KMS-11 (cell line): Measurements from ENCODE around the gene NOP9.

Experiments used
- H2AFZ ChIP-seq: fragments of 200-600 bp; sonication (generic); 2 replicates; pipeline ENCODE4 v1.6.1; 2016; ENCODE audit warnings: antibody characterized with exemption, mixed run types, low read depth
- H3K27ac ChIP-seq: fragments of 200-600 bp; sonication (generic); 2 replicates; pipeline ENCODE4 v1.6.1; 2016; ENCODE audit warnings: mild to moderate bottlenecking, mixed run types
- H3K27me3 ChIP-seq: fragments of 200-600 bp; sonication (generic); 2 replicates; pipeline ENCODE4 v1.6.1; 2017; ENCODE audit warnings: mild to moderate bottlenecking, low read depth, mixed run types, moderate library complexity; ENCODE audit not compliant: insufficient read depth
- H3K36me3 ChIP-seq: fragments of 200-600 bp; sonication (generic); 2 replicates; pipeline ENCODE4 v1.6.1; 2017; ENCODE audit warnings: mild to moderate bottlenecking, mixed run types; ENCODE audit not compliant: insufficient read depth
- H3K4me1 ChIP-seq: fragments of 200-600 bp; sonication (generic); 2 replicates; pipeline ENCODE4 v1.6.1; 2016; ENCODE audit warnings: mild to moderate bottlenecking, low read depth, mixed run types; ENCODE audit not compliant: poor library complexity, severe bottlenecking
- H3K4me2 ChIP-seq: fragments of 200-600 bp; sonication (generic); 2 replicates; pipeline ENCODE4 v1.7.0; 2016; ENCODE audit warnings: mild to moderate bottlenecking, mixed run types
- H3K4me3 ChIP-seq: fragments of 200-600 bp; sonication (generic); IDR thresholded peaks from 2 replicates; pipeline ENCODE4 v1.6.1; 2017; ENCODE audit warnings: low read depth, low read length, mixed read lengths; ENCODE audit not compliant: insufficient read depth
- H3K79me2 ChIP-seq: fragments of 200-600 bp; sonication (generic); 2 replicates; pipeline ENCODE4 v1.6.1; 2016; ENCODE audit warnings: low read depth, mixed run types; ENCODE audit not compliant: insufficient read depth
- H3K9ac ChIP-seq: fragments of 200-600 bp; sonication (generic); 2 replicates; pipeline ENCODE4 v1.6.1; 2016; ENCODE audit warnings: mild to moderate bottlenecking, mixed run types
- H4K20me1 ChIP-seq: fragments of 200-600 bp; sonication (generic); 2 replicates; pipeline ENCODE4 v1.6.1; 2016; ENCODE audit warnings: mild to moderate bottlenecking, mixed run types; ENCODE audit not compliant: insufficient read depth
- TF ChIP-seq, protein P1 (sequence below): fragments of 200-600 bp; sonication (generic); conservative IDR thresholded peaks from 2 replicates; pipeline ENCODE4 v1.6.1; 2017; ENCODE audit warnings: low read depth, mild to moderate bottlenecking, antibody characterized with exemption, low read length, moderate library complexity, mixed read lengths

NOP9 gene

DNA sequence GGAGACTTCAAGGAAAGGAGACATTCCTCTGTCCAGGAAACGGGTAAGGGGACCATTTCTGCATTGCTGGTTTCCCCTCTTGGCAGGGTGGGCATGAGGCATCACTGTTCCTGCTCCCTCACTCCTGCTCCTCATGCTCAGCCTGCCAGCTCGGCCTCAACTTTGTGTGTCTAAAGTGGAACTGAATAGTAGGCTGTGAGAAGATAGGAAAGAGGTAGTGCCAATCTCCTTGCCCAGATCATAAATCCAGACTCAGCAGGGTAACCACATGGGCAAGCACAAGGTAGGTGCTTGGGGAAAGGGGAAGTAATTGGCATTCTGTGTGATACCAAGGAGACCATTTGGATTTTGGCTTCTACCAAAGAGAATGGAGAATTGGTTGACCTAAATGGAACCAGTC is 14.3 kb downstream of the NOP9 start:
- peaks cover 25% of the 10 kb centered on the region for H3K4me1 ChIP-seq
- no peak overlapping the region for H3K27ac ChIP-seq
- TF ChIP-seq, protein P1, sequence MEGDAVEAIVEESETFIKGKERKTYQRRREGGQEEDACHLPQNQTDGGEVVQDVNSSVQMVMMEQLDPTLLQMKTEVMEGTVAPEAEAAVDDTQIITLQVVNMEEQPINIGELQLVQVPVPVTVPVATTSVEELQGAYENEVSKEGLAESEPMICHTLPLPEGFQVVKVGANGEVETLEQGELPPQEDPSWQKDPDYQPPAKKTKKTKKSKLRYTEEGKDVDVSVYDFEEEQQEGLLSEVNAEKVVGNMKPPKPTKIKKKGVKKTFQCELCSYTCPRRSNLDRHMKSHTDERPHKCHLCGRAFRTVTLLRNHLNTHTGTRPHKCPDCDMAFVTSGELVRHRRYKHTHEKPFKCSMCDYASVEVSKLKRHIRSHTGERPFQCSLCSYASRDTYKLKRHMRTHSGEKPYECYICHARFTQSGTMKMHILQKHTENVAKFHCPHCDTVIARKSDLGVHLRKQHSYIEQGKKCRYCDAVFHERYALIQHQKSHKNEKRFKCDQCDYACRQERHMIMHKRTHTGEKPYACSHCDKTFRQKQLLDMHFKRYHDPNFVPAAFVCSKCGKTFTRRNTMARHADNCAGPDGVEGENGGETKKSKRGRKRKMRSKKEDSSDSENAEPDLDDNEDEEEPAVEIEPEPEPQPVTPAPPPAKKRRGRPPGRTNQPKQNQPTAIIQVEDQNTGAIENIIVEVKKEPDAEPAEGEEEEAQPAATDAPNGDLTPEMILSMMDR = no peak
- H3K36me3 ChIP-seq = no peaks in the 10 kb centered on the region
- no peak overlapping the region for H2AFZ ChIP-seq
- H3K27me3 ChIP-seq = no peaks in the 10 kb centered on the region
- H3K9ac ChIP-seq = no peak overlapping the region
- H3K79me2 ChIP-seq = peaks cover 9% of the 10 kb centered on the region; the same call in 1 of the 2 replicates
- no peaks in the 10 kb centered on the region for H4K20me1 ChIP-seq
- no peak overlapping the region for H3K4me3 ChIP-seq
- no peak overlapping the region for H3K4me2 ChIP-seq

DNA sequence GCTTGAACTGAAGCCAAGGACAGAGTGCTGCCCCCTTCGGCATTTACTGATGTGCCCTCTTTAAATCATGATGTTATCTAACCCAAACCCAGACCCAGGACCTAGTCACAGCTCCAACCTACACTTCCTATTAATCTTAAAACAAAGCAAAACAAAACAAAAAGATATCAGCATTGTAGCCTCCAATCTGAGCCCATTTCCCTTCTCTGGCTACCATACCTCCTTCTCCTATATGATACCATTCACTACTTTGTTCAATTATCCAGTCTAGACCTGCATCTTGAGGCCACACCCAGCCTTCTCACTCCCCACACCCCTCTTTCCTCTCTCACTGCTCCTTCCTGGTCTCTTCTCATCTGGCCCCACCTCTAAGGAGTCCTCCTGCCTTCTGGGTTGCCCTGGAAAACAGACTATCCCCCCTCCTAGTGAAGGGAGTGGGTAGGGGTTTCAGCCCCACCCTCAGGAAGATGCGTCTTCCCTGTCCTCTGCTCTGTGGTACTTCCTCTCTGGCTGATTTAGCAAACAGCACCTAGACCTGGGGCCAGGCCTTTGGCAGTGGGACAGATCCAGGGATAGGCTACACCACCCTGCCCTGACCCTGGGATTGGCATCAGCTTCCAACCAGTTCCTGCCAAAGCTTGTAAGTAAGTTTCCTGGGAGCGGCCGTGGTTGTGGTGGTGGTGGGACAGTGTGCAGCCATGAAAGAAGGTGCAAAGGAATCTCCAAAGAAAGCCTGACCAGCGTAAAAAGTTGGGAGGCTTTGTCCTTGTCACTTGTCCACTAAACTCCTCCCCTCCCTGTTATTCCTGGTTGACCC is 14.9 kb downstream of the NOP9 start:
- Histone ChIP-seq H3K27me3 (no peaks in the 10 kb centered on the region), H3K4me2 (no peak overlapping the region), H3K79me2 (peaks cover 9% of the 10 kb centered on the region; the same call in 1 of the 2 replicates), H3K4me1 (peaks cover 18% of the 10 kb centered on the region), H3K9ac (no peak overlapping the region), H4K20me1 (no peaks in the 10 kb centered on the region), H3K4me3 (no peak overlapping the region), H3K36me3 (no peaks in the 10 kb centered on the region), H2AFZ (no peak overlapping the region), H3K27ac (no peak overlapping the region)
- TF ChIP-seq, protein P1 = no peak

DNA sequence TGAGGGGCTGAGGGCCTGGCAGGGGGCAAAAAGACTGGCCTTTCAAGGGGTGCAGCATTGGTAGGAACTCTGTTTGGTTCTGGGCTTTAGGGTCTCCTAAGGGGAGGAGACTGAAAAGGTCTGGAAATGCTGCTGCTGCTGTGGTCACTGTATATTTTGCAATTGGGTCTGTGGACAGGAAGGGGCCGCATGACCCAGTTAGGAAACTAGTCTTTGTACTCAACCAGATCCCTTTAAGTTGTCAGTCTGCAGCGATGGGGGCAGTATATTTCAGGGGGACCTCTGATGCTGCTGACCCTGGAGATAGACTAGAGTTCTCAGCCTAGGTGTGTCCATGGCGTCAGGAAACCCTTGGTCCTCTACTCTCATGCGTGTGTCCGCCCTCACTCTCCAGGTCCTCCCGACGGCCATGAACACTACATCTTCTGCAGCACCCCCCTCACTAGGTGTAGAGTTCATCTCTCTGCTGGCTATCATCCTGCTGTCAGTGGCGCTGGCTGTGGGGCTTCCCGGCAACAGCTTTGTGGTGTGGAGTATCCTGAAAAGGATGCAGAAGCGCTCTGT is 15.7 kb downstream of the NOP9 start:
- Histone ChIP-seq H3K36me3 (no peaks in the 10 kb centered on the region), H3K4me3 (no peak overlapping the region), H3K9ac (no peak overlapping the region), H3K4me2 (no peak overlapping the region), H3K27ac (no peak overlapping the region), H3K4me1 (peaks cover 13% of the 10 kb centered on the region), H3K79me2 (peaks cover 9% of the 10 kb centered on the region; the same call in 1 of the 2 replicates), H2AFZ (no peak overlapping the region), H4K20me1 (no peaks in the 10 kb centered on the region), H3K27me3 (no peaks in the 10 kb centered on the region)
- TF ChIP-seq, protein P1 = no peak

DNA sequence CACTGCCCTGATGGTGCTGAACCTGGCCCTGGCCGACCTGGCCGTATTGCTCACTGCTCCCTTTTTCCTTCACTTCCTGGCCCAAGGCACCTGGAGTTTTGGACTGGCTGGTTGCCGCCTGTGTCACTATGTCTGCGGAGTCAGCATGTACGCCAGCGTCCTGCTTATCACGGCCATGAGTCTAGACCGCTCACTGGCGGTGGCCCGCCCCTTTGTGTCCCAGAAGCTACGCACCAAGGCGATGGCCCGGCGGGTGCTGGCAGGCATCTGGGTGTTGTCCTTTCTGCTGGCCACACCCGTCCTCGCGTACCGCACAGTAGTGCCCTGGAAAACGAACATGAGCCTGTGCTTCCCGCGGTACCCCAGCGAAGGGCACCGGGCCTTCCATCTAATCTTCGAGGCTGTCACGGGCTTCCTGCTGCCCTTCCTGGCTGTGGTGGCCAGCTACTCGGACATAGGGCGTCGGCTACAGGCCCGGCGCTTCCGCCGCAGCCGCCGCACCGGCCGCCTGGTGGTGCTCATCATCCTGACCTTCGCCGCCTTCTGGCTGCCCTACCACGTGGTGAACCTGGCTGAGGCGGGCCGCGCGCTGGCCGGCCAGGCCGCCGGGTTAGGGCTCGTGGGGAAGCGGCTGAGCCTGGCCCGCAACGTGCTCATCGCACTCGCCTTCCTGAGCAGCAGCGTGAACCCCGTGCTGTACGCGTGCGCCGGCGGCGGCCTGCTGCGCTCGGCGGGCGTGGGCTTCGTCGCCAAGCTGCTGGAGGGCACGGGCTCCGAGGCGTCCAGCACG is 16.4 kb downstream of the NOP9 start:
- Histone ChIP-seq H4K20me1 (no peaks in the 10 kb centered on the region), H3K9ac (no peak overlapping the region), H3K79me2 (peaks cover 9% of the 10 kb centered on the region; the same call in 1 of the 2 replicates), H3K27me3 (no peaks in the 10 kb centered on the region), H3K27ac (no peak overlapping the region), H3K4me2 (no peak overlapping the region), H3K4me3 (no peak overlapping the region), H2AFZ (no peak overlapping the region), H3K36me3 (no peaks in the 10 kb centered on the region), H3K4me1 (peaks cover 19% of the 10 kb centered on the region)
- TF ChIP-seq, protein P1 = no peak
